GM12873 (cell line): ENCODE data around the gene GADD45G.

Experiments used
- CTCF ChIP-seq: IDR thresholded peaks from 2 replicates; pipeline ENCODE4 v1.5.1; 2012; ENCODE audit warnings: low read depth, mild to moderate bottlenecking, moderate library complexity, low read length, control low read depth; ENCODE audit not compliant: insufficient read depth; ENCODE audit errors: missing control alignments

Gene GADD45G

DNA sequence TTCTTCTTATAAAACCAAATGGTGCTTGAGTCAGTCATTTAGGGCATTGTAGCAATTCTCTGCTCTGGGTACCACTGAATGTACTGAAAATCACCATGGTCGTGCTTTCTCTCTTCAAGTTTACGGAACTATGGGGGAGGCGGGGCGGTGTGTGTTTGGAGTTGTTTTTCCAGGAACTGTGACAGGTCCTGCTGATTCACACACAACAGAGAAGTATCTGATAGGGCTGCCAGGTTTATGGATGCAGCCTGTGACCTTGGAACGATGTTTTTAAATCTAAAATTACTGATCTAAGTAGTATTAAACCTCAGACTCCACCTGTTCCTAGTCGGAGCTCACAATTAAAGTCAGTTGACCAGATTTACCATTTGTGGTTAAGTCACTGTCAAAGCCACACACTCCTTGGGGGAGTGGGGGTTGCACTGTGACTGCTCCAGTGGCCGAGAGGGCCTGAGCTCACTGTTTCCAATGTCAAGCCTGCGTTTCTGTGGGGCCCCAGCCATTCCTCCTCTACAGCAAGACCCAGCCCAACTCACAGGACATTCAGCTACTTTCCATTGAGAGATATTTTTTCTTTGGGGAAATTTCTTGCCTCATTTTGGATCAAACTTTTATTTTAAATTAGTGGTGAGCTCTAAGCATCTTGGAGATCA is 44.4 kb downstream of the GADD45G start:
- TF ChIP-seq CTCF: no peak

DNA sequence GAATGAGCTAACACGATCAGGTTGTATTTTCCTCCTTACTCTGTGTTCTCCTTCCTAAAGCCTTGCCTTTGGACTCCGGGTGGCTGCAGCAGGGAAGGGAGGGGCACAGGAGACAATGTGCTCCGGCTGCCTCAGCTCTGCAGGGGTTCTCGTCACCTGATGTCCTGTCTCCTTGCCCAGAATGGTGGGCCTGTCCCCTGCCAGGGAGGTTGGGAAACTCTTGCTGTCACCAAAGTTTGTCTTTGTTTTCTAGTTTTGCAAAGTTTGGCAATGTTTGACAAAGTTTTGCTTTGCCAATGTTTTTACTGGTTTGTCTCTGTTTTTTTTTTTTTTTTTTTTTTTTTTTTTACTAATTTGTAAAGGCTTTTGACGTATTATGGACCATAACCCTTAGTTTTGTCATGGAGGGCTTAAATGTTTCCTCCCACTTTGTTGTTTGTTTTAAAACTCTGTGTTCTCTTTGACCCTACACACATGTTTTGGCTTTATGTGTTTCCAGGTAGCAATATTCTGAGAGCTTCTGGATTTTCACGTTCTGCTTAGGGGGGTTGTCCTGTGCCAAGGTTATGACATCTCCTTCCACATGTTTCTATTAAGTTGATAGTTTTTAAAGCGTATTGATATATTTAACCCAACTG is 49.3 kb downstream of the GADD45G start:
- TF ChIP-seq CTCF: no peak

- TF ChIP-seq CTCF: no peak
Measured at GRCh38 chr9:89655056-89655989, 50.5 kb downstream of the GADD45G start.
